ENCODE results near the gene BSND.

The BSND gene

DNA sequence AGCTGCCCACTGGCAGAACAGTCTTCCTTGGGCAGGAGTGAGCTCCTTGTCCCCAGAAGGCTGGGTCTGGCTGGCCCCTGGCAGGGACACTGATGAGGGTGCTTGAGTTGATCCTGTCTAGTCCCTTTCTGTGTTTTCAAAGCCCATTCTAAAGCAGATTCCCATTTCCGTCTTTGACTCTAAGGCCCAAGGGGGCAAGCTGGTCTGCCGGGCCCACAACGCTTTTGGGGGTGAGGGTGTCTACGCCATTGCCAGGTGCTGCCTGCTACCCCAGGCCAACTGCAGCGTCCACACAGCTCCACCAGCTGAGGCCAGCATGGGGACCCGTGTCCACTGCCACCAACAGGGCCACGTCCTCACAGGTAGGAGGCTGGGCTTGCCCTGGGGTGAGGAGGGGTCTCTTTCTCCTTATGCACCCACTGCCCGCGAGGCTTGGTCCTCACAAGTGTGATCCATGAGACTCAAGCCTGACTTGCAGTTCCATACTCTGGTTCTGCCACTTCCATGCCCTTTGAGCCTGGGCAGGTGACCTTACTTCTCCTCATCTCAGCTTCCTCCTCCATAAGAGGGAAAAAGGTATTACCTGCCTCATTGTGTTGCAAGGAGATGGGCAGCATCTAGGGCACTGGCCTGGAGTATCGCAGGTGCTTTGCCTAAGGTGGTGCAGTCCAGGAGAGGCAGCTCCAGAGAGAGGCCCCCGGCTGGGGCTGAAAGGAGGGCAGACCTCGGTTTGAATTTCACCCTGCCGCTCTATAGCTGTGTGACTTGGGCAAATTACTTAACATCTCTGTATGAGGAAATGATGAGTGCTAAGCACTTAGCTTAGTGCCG lies 60.8 kb downstream of the BSND start:
- H3K9ac ChIP-seq (ENCODE audit: low read length), result no peak overlapping the region
- no peak overlapping the region for H3K4me3 ChIP-seq (ENCODE audit: low read length)
- no peak overlapping the region for H3K27ac ChIP-seq (ENCODE audit: low read length)
- no peaks in the 10 kb centered on the region for H3K4me1 ChIP-seq (ENCODE audit: low read length)
- H3K9me3 ChIP-seq (replicated peaks; ENCODE audit: insufficient read depth, low read length), result no peaks in the 10 kb centered on the region
- no peaks in the 10 kb centered on the region for H3K36me3 ChIP-seq (replicated peaks; ENCODE audit: insufficient read depth, low read length)
- no peak overlapping the region for H3K4me2 ChIP-seq (ENCODE audit: low read depth, low read length)
- H4K20me1 ChIP-seq (ENCODE audit: insufficient read depth, low read length), result no peaks in the 10 kb centered on the region
- H3K79me2 ChIP-seq (ENCODE audit: low read length), result no peaks in the 10 kb centered on the region
- no peaks in the 10 kb centered on the region for H3F3A ChIP-seq (ENCODE audit: insufficient read depth, low read length)
- DNase-seq, result no peak
- H3K9me2 ChIP-seq (replicated peaks; ENCODE audit: insufficient read depth, low read length), result no peaks in the 10 kb centered on the region
- TF ChIP-seq EZH2phosphoT487 (IDR thresholded peaks at IDR 0.05; ENCODE audit: low read length) (no peak), EZH2 (optimal IDR thresholded peaks at IDR 0.05; ENCODE audit: low read depth, low read length) (no peak)
- TF ChIP-seq, protein P1, sequence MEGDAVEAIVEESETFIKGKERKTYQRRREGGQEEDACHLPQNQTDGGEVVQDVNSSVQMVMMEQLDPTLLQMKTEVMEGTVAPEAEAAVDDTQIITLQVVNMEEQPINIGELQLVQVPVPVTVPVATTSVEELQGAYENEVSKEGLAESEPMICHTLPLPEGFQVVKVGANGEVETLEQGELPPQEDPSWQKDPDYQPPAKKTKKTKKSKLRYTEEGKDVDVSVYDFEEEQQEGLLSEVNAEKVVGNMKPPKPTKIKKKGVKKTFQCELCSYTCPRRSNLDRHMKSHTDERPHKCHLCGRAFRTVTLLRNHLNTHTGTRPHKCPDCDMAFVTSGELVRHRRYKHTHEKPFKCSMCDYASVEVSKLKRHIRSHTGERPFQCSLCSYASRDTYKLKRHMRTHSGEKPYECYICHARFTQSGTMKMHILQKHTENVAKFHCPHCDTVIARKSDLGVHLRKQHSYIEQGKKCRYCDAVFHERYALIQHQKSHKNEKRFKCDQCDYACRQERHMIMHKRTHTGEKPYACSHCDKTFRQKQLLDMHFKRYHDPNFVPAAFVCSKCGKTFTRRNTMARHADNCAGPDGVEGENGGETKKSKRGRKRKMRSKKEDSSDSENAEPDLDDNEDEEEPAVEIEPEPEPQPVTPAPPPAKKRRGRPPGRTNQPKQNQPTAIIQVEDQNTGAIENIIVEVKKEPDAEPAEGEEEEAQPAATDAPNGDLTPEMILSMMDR (IDR thresholded peaks at IDR 0.05; ENCODE audit: low read length), result no peak
- no peaks in the 10 kb centered on the region for H3K27me3 ChIP-seq (replicated peaks; ENCODE audit: insufficient read depth, low read length)
- H2AFZ ChIP-seq (ENCODE audit: low read length), result no peak overlapping the region

- Histone ChIP-seq H3K9ac (ENCODE audit: low read length) (no peak overlapping the region), H3K4me2 (ENCODE audit: low read depth, low read length) (no peak overlapping the region), H3K9me2 (replicated peaks; ENCODE audit: insufficient read depth, low read length) (no peaks in the 10 kb centered on the region), H3K36me3 (replicated peaks; ENCODE audit: insufficient read depth, low read length) (no peaks in the 10 kb centered on the region), H3K79me2 (ENCODE audit: low read length) (no peaks in the 10 kb centered on the region), H3K9me3 (replicated peaks; ENCODE audit: insufficient read depth, low read length) (no peaks in the 10 kb centered on the region), H3K27me3 (replicated peaks; ENCODE audit: insufficient read depth, low read length) (no peaks in the 10 kb centered on the region), H3K27ac (ENCODE audit: low read length) (no peak overlapping the region), H2AFZ (ENCODE audit: low read length) (no peak overlapping the region), H3K4me3 (ENCODE audit: low read length) (no peak overlapping the region), H3K4me1 (ENCODE audit: low read length) (no peaks in the 10 kb centered on the region), H4K20me1 (ENCODE audit: insufficient read depth, low read length) (no peaks in the 10 kb centered on the region), H3F3A (ENCODE audit: insufficient read depth, low read length) (no peaks in the 10 kb centered on the region)
- no peak for DNase-seq
- no peak for TF ChIP-seq EZH2 (optimal IDR thresholded peaks at IDR 0.05; ENCODE audit: low read depth, low read length)
- TF ChIP-seq, protein P1 (IDR thresholded peaks at IDR 0.05; ENCODE audit: low read length), result no peak
- TF ChIP-seq EZH2phosphoT487 (IDR thresholded peaks at IDR 0.05; ENCODE audit: low read length), result no peak
Measured at GRCh38 chr1:55060133-55060999, 61.6 kb downstream of the BSND start.

GRCh38 chr1:55061000-55061705 lies 62.4 kb downstream of the BSND start:
- Histone ChIP-seq H3K4me1 (ENCODE audit: low read length) (no peaks in the 10 kb centered on the region), H3K4me2 (ENCODE audit: low read depth, low read length) (no peak overlapping the region), H3K27ac (ENCODE audit: low read length) (no peak overlapping the region), H3K4me3 (ENCODE audit: low read length) (no peak overlapping the region), H3K9me2 (replicated peaks; ENCODE audit: insufficient read depth, low read length) (no peaks in the 10 kb centered on the region), H3F3A (ENCODE audit: insufficient read depth, low read length) (no peaks in the 10 kb centered on the region), H4K20me1 (ENCODE audit: insufficient read depth, low read length) (no peaks in the 10 kb centered on the region), H3K36me3 (replicated peaks; ENCODE audit: insufficient read depth, low read length) (no peaks in the 10 kb centered on the region), H3K79me2 (ENCODE audit: low read length) (no peaks in the 10 kb centered on the region), H3K9me3 (replicated peaks; ENCODE audit: insufficient read depth, low read length) (no peaks in the 10 kb centered on the region), H2AFZ (ENCODE audit: low read length) (no peak overlapping the region), H3K9ac (ENCODE audit: low read length) (no peak overlapping the region), H3K27me3 (replicated peaks; ENCODE audit: insufficient read depth, low read length) (no peaks in the 10 kb centered on the region)
- DNase-seq, result no peak
- TF ChIP-seq EZH2phosphoT487 (IDR thresholded peaks at IDR 0.05; ENCODE audit: low read length) (no peak), EZH2 (optimal IDR thresholded peaks at IDR 0.05; ENCODE audit: low read depth, low read length) (no peak)
- TF ChIP-seq, protein P1 (IDR thresholded peaks at IDR 0.05; ENCODE audit: low read length), result no peak
